HT-29 (cell line): ENCODE data around the gene CLDN24. TPM values are rescaled to one million over a fixed set of nuclear protein-coding genes. Genes with fewer than 3 reads are reported as not detected.

Experiments used
- DNase-seq: peaks from one replicate; pipeline ENCODE4 v3.0.0-alpha.2; 2015; ENCODE audit warnings: low spot score
- total RNA-seq: library from RNA; depleted of rRNA; stranded (reverse); fragments of >200 nt; shearing (Covaris generic); gene quantifications from 2 replicates; pipeline ENCODE4 v1.2.3, GENCODE V29; 2014

CLDN24 gene
- total RNA-seq, 1 experiment from 2014 or later = not detected

DNA sequence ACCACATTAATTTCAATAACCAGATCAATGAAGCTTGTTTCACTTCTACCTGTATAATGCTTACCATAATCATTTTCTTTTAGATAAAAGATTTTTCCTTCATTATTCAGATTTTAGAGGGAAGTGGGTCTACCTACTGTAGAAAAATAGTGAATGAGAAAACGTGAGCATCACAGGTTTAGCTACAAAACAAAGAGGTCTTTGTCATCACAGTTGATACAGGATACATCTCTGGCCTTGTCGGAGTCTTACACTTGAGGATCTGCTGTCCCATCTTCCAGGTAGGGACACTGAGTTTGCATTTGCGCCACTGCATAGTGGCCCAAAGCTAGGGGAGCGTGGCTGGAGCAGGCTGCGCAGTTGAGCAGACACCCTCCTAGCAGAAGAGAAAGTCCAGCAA, 710 bp downstream of the CLDN24 start:
- no peak for DNase-seq

GRCh38 chr4:183321079-183321478, 1.1 kb downstream of the CLDN24 start:
- DNase-seq = no peak

GRCh38 chr4:183320211-183321059, 1.8 kb downstream of the CLDN24 start, which contains the start of gene CLDN22:
CLDN22 (minus strand) TSS chr4:183320276; CDS start chr4:183320218, 58 bp downstream.
- DNase-seq = no peak

DNA sequence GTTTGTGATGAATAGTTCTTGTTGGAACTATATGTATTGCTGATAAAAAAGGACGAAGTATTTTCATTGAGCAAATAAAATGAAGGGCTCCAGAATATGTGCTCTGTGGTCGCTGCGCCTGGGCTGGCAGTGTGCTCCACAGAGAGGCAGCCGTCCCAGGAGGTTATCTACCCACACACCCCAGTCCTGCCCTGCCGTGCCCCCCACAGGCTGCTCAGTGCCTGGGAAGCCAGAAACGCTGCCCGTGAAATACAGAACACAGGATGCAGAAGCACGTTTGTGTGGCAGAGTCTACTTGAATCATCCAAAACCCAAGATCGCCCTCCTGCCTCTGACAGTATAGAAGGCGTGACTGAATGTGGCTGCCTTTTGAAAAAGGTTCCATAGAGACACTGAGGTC, 3.6 kb downstream of the CLDN24 start:
- no peak for DNase-seq

GRCh38 chr4:183314806-183315205, 7.4 kb downstream of the CLDN24 start:
- DNase-seq = no peak

GRCh38 chr4:183314336-183314735, 7.9 kb downstream of the CLDN24 start:
- DNase-seq = no peak

GRCh38 chr4:183312841-183313240, 9.4 kb downstream of the CLDN24 start:
- no peak for DNase-seq

DNA sequence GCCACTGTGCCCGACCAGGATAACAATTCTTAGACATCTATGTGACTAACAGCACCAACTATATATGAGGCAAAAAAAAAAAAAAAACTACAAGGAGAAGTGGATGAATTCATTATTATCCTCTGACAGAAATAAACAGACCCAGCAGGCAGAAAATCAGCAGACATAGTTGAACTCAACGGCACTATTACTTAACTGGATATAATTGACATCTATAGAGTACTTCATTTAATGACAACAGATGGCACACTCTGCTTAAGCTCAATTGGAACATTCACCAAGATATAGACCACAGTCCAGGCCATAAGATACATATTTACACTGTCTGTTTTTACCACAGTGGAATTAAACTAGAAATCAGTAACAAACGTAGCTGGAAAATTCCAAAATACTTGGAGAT, 15.4 kb downstream of the CLDN24 start:
- DNase-seq = no peak

DNA sequence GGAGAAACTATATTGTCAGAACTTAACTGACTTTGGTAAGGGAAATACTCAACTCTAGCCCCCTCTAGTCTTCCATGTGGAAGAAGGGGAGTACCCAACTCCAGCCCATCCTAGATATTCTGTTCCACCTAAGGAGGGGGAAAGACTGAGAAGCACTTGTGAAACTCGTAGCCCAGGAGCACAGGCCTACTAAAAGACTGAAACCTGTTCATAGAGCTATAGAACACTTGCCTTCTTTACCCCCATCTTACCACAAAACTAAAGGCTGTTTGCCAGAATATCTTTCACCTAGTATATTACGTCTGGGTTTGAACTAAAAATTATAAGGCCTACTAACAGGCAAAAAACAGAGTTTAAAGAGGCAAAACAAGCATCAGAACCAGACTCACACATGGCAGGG, 17.7 kb downstream of the CLDN24 start:
- no peak for DNase-seq

- no peak for DNase-seq
These were observed 18.2 kb downstream of the CLDN24 start for GRCh38 chr4:183304067-183304466.

GRCh38 chr4:183303301-183303700, 18.9 kb downstream of the CLDN24 start:
- no peak for DNase-seq

- no peak for DNase-seq
These were observed 21.6 kb downstream of the CLDN24 start for GRCh38 chr4:183300655-183301054.

- DNase-seq = no peak
These were observed 22.2 kb downstream of the CLDN24 start for GRCh38 chr4:183300070-183300469.

DNA sequence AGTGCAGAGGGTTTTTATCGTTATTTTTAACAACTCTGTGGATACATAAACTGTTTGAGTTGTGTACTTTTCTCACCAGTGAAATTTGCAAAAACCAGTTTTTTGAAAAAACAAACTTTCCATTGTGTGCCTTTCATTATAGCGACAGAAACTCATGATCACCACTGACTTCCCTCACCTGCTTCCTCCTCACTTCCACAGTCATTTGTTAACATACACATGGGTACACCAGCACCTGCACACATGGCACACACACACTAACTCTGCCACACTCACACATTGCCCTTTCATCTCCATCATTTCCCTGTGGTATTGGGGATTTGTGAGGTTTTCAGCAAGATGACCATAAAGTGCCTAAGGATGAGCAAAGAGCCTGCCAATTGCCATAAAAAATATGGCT, 22.8 kb downstream of the CLDN24 start:
- DNase-seq = no peak

DNA sequence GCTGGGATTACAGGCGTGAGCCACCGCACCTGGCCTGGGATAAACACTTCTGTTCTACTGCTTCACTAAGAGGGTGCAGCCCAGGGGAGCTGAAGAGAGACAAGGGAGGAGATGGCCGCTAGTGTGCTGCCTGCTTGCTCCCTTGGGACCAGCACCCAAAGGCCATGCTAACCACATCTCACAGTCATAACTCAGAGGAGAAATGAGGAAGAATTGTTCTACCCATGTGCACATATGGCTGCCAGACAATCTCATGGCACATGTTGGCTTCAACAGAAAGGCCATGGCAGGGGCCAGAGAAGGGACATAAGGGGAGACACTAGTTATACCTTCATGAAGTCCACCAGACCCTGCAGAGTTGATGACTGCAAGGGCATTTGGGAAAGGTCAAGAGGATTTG, 24.6 kb downstream of the CLDN24 start:
- DNase-seq = no peak

DNA sequence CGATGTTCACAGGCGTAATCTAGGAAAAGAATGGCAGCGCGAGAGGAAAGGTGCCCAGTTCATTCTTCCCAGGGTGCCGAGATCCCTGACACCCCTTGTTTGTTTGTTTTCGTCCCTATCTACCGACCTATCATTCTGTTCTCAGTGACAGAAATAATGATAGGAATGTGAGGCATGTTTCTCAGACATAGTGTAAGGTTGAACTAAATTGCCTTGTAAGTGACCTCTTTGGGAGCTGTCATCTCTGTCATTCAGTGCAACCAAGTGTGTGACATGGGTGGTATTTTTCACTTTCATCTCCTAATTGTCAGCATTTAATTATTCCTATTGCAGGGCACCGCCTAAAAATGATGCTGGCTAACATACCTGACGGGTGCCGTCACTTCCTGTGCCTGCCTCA, 26.5 kb downstream of the CLDN24 start:
- no peak for DNase-seq

DNA sequence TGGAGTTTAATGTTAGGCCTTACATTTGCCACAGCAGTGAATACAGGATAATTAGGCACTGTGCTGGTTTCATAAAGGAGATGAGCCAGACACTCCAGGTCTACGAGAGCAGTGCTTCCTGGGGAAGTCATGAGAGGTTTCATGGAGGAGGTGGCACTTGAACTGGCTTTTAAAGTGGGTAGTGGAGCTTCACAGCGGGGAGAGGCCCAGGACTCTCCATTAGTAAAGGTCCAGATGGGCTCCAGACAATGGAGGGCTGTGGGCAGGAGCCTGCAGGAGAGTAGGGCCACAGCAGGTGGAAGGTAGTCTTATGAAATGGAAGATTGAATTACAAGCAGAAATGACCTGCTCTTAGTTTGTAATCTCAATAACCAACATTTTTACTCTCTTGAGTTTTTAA, 31.2 kb downstream of the CLDN24 start:
- no peak for DNase-seq

GRCh38 chr4:183289688-183290087, 32.5 kb downstream of the CLDN24 start:
- no peak for DNase-seq

GRCh38 chr4:183288955-183289354, 33.3 kb downstream of the CLDN24 start:
- DNase-seq = no peak

GRCh38 chr4:183287677-183288076, 34.5 kb downstream of the CLDN24 start:
- DNase-seq = no peak

- DNase-seq = no peak
These were observed 34.9 kb downstream of the CLDN24 start for GRCh38 chr4:183287309-183287659.

DNA sequence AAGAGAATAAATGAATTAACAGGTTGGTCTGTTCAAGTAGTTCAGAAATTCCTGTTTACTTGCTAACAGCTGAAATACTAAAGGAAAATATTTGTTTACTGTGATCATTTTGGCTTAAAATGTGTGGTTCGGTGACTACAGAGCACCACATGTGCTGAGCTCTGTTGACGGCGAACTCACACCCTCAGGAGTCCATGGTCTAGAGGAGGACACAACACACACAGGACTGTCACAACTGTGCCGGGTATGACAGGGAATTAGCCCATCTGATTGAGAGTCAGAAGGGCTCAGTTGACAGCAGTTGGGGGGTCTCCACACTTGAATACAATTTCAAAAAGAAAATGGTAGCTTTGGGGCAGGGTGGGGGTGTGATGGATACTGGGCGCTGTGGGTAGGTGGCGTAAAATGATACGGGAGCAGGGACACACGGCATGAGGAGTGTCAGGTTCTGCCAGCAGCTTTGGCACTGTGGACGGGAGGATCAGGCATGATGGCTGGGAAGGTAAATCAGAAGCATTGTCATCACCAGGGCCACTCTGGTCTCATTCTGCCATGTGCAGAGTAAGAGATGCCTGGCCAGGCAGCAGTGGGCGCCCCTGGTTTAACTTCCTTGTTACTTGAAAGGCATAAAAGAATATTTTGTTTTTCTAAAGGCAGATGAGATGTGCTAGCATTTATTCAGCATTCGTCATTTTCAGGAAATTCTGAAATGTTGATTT, 35.5 kb downstream of the CLDN24 start:
- DNase-seq = no peak

GRCh38 chr4:183285886-183286285, 36.3 kb downstream of the CLDN24 start:
- DNase-seq = no peak
